ENCODE data around the gene REEP5. TPM values are rescaled to one million over a fixed set of nuclear protein-coding genes. Genes with fewer than 3 reads are reported as not detected.

Gene REEP5
- total RNA-seq (100 to 1,000 TPM; 118 to 169 (median 134) TPM), polyA plus RNA-seq (10 to 100 TPM; 90.2 to 96.9 TPM)
- long read RNA-seq, donor 1, transcript REEP5-202 (5 exons, 3,326 nt): major isoform, 290 of 314 reads
- long read RNA-seq, donor 1, partial matches to known transcripts: 6 of 314 reads
- long read RNA-seq, donor 1, other reads (novel, unspliced or antisense): 17 of 314 reads
- long read RNA-seq, donor 2, transcript REEP5-202 (5 exons, 3,326 nt): major isoform, 299 of 328 reads
- long read RNA-seq, donor 2, partial matches to known transcripts: 24 of 328 reads
- long read RNA-seq, donor 2, other reads (novel, unspliced or antisense): 5 of 328 reads
- long read RNA-seq, donor 3, transcript REEP5-202 (5 exons, 3,326 nt): major isoform, 466 of 509 reads
- long read RNA-seq, donor 3, partial matches to known transcripts: 16 of 509 reads
- long read RNA-seq, donor 3, other reads (novel, unspliced or antisense): 24 of 509 reads

GRCh38 chr5:112921833-112922817, at the start of gene REEP5:
Gene REEP5, minus strand, starts transcription at chr5:112922227. Its CDS starts 37 bp downstream, at chr5:112922190.
- no peaks in the 10 kb centered on the region for H3K9me3 ChIP-seq
- DNase-seq (peak; percentile 83 to 90), ATAC-seq (peak; percentile 92 to 98 (median 96))
- peaks cover 0 to 35% (median 4%) of the 10 kb centered on the region in 9 donors for H3K36me3 ChIP-seq
- peak within 1 kb of the TSS; percentile 71 to 100 (median 94) for H3K4me3 ChIP-seq
- H3K27me3 ChIP-seq: no peaks in the 10 kb centered on the region
- H3K27ac ChIP-seq: peak within 1 kb of the TSS; percentile 87 to 99 (median 98)
- H3K4me1 ChIP-seq: peaks cover 5 to 61% (median 47%) of the 10 kb centered on the region in 9 donors
- intact Hi-C loops (cut with DNase I): loop anchor here in 6 of 10 donors (2.0 to 10.0 kb wide), 6 partner anchors 35 to 367 kb away; partner anchors contain the start of genes SRP19 (in 6 of the 6) and DCP2 (in 1 of the 6)
- TF ChIP-seq, protein P1, sequence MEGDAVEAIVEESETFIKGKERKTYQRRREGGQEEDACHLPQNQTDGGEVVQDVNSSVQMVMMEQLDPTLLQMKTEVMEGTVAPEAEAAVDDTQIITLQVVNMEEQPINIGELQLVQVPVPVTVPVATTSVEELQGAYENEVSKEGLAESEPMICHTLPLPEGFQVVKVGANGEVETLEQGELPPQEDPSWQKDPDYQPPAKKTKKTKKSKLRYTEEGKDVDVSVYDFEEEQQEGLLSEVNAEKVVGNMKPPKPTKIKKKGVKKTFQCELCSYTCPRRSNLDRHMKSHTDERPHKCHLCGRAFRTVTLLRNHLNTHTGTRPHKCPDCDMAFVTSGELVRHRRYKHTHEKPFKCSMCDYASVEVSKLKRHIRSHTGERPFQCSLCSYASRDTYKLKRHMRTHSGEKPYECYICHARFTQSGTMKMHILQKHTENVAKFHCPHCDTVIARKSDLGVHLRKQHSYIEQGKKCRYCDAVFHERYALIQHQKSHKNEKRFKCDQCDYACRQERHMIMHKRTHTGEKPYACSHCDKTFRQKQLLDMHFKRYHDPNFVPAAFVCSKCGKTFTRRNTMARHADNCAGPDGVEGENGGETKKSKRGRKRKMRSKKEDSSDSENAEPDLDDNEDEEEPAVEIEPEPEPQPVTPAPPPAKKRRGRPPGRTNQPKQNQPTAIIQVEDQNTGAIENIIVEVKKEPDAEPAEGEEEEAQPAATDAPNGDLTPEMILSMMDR (IDR thresholded peaks at IDR 0.05): peak; percentile 65 to 92 (median 88)
- WGBS, 2 donors: 1% methylated on average over 70 to 80 of the region's 80 CpGs

DNA sequence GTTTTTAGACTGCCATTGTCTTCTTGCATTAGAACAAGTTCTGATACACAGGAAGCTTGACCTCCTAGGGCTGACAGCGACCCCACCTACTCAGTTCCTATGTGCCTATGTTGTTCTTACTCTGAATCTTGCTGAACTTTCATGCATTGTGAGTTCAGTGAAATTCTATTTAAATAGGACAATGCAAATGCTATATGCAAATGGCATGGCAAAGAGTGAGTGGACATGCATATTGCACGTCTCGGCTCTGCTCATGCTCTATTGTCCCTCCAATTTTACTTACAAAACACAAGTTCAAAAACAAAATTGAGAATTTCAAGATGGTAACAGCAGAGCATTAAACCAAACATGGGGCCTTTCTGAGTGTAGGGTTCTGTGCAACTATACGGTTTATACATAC, 49.2 kb upstream of the REEP5 start:
- no peak for ATAC-seq
- intact Hi-C loops (cut with DNase I): no loop called here
- Histone ChIP-seq H3K4me3 (no peak overlapping the region), H3K27me3 (no peaks in the 10 kb centered on the region), H3K4me1 (peaks cover 0 to 8% (median 6%) of the 10 kb centered on the region in 9 donors), H3K27ac (no peak overlapping the region), H3K36me3 (no peaks in the 10 kb centered on the region), H3K9me3 (no peaks in the 10 kb centered on the region)
- WGBS, 2 donors: 92 to 93% methylated on average over 4 of the region's 4 CpGs
- DNase-seq: no peak
- TF ChIP-seq, protein P1 (IDR thresholded peaks at IDR 0.05): no peak

- H3K4me1 ChIP-seq: peaks cover 0 to 10% (median 7%) of the 10 kb centered on the region in 9 donors
- ATAC-seq: no peak
- intact Hi-C loops (cut with DNase I): loop anchor here in 1 of 10 donors (10.0 kb wide), 1 partner anchor 414 kb away; no protein-coding TSS in a partner anchor
- H3K9me3 ChIP-seq: no peaks in the 10 kb centered on the region
- no peaks in the 10 kb centered on the region for H3K36me3 ChIP-seq
- WGBS, 2 donors: 87 to 88% methylated on average over 5 of the region's 5 CpGs
- TF ChIP-seq, protein P1 (IDR thresholded peaks at IDR 0.05): no peak
- H3K4me3 ChIP-seq: no peak overlapping the region
- H3K27ac ChIP-seq: no peak overlapping the region
- DNase-seq: no peak
- no peaks in the 10 kb centered on the region for H3K27me3 ChIP-seq
These were observed 46.5 kb upstream of the REEP5 start for GRCh38 chr5:112968411-112969106.

Measured in heart right ventricle (tissue), 16 donors.